GM12874 (cell line): ENCODE measurements around the gene RPL37.

Source experiments
- TF ChIP-seq, protein P1 (sequence below): IDR thresholded peaks from 2 replicates; pipeline ENCODE4 v1.5.1; 2011; ENCODE audit warnings: low read depth, mild to moderate bottlenecking, control low read depth, low read length, moderate library complexity; ENCODE audit not compliant: insufficient read depth

The RPL37 gene

GRCh38 chr5:40834849-40835787 is at the start of gene RPL37:
RPL37 (minus strand) TSS chr5:40835222; CDS start chr5:40835185, 37 bp downstream.
- TF ChIP-seq, protein P1, sequence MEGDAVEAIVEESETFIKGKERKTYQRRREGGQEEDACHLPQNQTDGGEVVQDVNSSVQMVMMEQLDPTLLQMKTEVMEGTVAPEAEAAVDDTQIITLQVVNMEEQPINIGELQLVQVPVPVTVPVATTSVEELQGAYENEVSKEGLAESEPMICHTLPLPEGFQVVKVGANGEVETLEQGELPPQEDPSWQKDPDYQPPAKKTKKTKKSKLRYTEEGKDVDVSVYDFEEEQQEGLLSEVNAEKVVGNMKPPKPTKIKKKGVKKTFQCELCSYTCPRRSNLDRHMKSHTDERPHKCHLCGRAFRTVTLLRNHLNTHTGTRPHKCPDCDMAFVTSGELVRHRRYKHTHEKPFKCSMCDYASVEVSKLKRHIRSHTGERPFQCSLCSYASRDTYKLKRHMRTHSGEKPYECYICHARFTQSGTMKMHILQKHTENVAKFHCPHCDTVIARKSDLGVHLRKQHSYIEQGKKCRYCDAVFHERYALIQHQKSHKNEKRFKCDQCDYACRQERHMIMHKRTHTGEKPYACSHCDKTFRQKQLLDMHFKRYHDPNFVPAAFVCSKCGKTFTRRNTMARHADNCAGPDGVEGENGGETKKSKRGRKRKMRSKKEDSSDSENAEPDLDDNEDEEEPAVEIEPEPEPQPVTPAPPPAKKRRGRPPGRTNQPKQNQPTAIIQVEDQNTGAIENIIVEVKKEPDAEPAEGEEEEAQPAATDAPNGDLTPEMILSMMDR, result no peak

DNA sequence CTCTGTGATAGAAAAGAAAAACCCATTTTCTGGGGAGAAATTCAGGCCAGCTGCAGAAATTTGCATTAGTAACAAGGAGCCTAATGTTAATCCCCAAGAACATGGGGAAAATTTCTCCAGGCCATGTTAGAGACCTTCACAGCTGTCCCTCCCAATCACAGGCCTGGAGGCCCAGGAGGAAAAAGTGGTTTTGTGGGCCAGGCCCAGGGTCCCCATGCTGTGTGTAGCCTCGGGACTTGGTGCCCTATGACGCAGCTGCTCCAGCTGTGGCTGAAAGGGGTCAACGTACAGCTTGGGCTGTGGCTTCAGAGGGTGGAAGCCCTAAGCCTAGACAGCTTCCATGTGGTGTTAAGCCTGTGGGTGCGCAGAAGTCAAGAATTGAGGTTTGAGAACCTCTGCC is 47.3 kb upstream of the RPL37 start:
- TF ChIP-seq, protein P1, result no peak

DNA sequence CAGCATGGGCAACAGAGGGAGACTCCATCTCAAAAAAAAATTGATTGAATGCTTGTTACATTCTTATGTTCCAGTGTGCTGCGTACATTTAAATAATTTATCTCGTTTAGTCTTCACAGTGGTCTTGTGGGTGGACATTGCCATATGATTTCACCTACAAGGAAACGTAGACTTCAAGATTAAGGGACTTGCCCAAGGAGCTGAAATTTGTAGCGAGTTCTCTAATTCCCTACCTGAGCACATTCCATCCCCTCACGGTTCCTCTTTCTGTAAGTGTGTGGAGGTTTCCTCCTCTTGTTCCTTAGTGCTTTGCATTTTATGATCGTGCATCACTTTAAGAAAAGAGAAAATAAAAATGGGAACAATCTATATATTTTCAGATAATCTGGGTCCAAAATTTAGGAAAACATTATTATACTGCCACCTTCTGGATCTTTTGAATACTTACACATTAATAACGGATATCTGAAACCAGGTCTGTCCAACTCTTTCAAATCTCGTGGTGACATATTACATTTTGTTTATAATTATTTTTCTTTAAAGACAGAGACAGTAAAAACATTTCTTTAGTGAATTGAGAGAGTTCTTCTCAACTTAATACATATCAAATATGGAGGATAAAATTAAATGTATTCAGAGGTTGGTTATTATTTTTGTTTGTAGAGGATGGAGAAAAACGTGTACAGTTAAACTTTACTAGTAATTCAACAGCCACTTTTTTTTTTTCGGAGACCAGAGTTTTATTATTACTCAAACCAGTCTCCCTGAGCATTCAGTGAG is 44.3 kb upstream of the RPL37 start:
- TF ChIP-seq, protein P1, result no peak

GRCh38 chr5:40877371-40877988 is 42.5 kb upstream of the RPL37 start:
- TF ChIP-seq, protein P1, result no peak

GRCh38 chr5:40875958-40876357 is 40.9 kb upstream of the RPL37 start:
- TF ChIP-seq, protein P1, result no peak

DNA sequence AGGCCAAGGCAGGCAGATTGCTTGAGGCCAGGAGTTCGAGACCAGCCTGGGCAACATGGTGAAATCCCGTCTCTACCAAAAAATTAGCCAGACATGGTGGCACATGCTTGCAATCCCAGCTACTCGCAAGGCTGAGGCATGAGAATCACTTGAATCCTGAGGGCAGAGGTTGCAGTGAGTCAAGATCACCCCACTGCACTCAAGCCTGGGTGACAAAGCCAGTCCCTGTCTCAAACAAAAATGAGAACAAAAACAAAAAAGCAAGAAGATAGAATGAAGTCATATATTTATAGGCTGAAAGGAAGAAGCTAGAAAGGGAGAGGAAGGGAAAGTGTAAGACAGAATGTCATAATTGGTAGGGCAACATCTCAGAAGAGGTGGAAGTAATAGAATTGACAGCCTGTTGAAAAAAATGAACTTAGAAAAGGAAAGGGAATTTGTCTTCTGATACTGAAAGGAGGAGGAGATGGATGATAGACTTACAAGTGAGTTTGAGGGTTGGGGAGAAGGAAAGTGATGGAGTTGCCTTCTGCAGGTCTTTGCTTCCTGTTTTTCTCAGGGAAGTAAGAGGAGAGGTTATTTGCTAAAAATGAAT is 38.4 kb upstream of the RPL37 start:
- TF ChIP-seq, protein P1, result no peak
